B cell (primary cell): ENCODE measurements around the gene INPP1. TPM values are rescaled to one million over a fixed set of nuclear protein-coding genes. Genes with fewer than 3 reads are reported as not detected.

ENCODE experiments used
- ATAC-seq: fragments of 200-7000 bp; cut with Tn5 transposase; one replicate; pipeline ENCODE4 v1.10.0; 2021; ENCODE audit warnings: low read depth, mild to moderate bottlenecking, moderate number of reproducible peaks, moderate library complexity
- CTCF ChIA-PET: fragments of 350-600 bp; sonication (Branson Sonifier 250); formaldehyde crosslinking; loops from one replicate; lab custom pipeline; 2021; ENCODE audit warnings: antibody characterized with exemption, inconsistent platforms; lab: Charles Lee
- POLR2A ChIA-PET: fragments of 350-600 bp; sonication (Branson Sonifier 250); formaldehyde crosslinking; loops from one replicate; lab custom pipeline; 2021; ENCODE audit warnings: antibody characterized with exemption; lab: Charles Lee
- DNase-seq: peaks from one replicate; pipeline ENCODE4 v3.0.0; 2013
- H2AFZ ChIP-seq: 2 replicates; pipeline ENCODE4 v1.6.1; 2012; ENCODE audit warnings: mild to moderate bottlenecking, low read depth, low read length; ENCODE audit not compliant: insufficient read depth, poor library complexity, severe bottlenecking
- H3K27ac ChIP-seq, 2 donors: 1 replicate in 1 of 2; 2 replicates in 1 of 2; pipeline ENCODE4 v1.5.1; 2012 to 2013; ENCODE audit warnings: low read length in 2 of 2, mild to moderate bottlenecking in 2 of 2, moderate library complexity in 1 of 2
- H3K27me3 ChIP-seq, 4 experiments: fragments of 200-600 bp in 1 of 4; sonication (generic) in 1 of 4; replicated peaks in 1 of 4; 1 replicate in 2 of 4; 2 replicates in 2 of 4; pipeline versions ENCODE4 v1.6.1 to v1.7.0; 2013 to 2016; ENCODE audit warnings: low read length in 3 of 4, mild to moderate bottlenecking in 2 of 4, mixed read lengths in 1 of 4, moderate library complexity in 1 of 4; ENCODE audit not compliant: insufficient read depth in 4 of 4, control insufficient read depth in 3 of 4; ENCODE audit errors: control extremely low read depth in 1 of 4
- H3K36me3 ChIP-seq, 2 experiments: replicated peaks in 1 of 2; 1 replicate in 1 of 2; 2 replicates in 1 of 2; pipeline versions ENCODE4 v1.6.1 to v1.7.1; 2013; ENCODE audit warnings: low read length in 1 of 2; ENCODE audit not compliant: insufficient read depth in 2 of 2, control insufficient read depth in 1 of 2; ENCODE audit errors: control extremely low read depth in 1 of 2, extremely low read depth in 1 of 2
- H3K4me1 ChIP-seq, 2 donors: fragments of 200-600 bp in 1 of 2; sonication (generic) in 1 of 2; 1 replicate in 1 of 2; 2 replicates in 1 of 2; pipeline versions ENCODE4 v1.5.1 to v1.6.1; 2013 to 2017; ENCODE audit warnings: low read length in 2 of 2; ENCODE audit not compliant: control insufficient read depth in 2 of 2, insufficient read depth in 2 of 2
- H3K4me2 ChIP-seq: replicated peaks from 2 replicates; pipeline ENCODE3; 2012; ENCODE audit warnings: mild to moderate bottlenecking, low read depth, low read length; ENCODE audit not compliant: poor library complexity, severe bottlenecking
- H3K4me3 ChIP-seq, 5 experiments: fragments of 200-600 bp in 1 of 5; sonication (generic) in 1 of 5; 1 replicate in 3 of 5; 2 replicates in 2 of 5; pipeline versions ENCODE4 v1.5.1 to v1.7.0; 2011 to 2016; ENCODE audit warnings: low read length in 4 of 5, mild to moderate bottlenecking in 4 of 5, low read depth in 2 of 5, control low read depth in 1 of 5, moderate library complexity in 1 of 5; ENCODE audit not compliant: insufficient read depth in 1 of 5; ENCODE audit errors: control extremely low read depth in 1 of 5, extremely low read depth in 1 of 5
- H3K79me2 ChIP-seq: fragments of 200-600 bp; sonication (generic); one replicate; pipeline ENCODE4 v1.6.0; 2016; ENCODE audit warnings: low read length; ENCODE audit not compliant: control insufficient read depth, insufficient read depth
- H3K9ac ChIP-seq: fragments of 200-600 bp; sonication (generic); 2 replicates; pipeline ENCODE4 v1.6.1; 2017; ENCODE audit warnings: mild to moderate bottlenecking, low read length, moderate library complexity
- H3K9me3 ChIP-seq, 3 donors: one replicate each; pipeline versions ENCODE4 v1.6.1 to v1.7.1; 2013; ENCODE audit warnings: low read length in 2 of 3; ENCODE audit not compliant: control insufficient read depth in 2 of 3, insufficient read depth in 1 of 3; ENCODE audit errors: control extremely low read depth in 1 of 3
- H4K20me1 ChIP-seq: 2 replicates; pipeline ENCODE4 v1.6.0; 2012; ENCODE audit warnings: mild to moderate bottlenecking, low read length; ENCODE audit not compliant: insufficient read depth, control insufficient read depth, poor library complexity, severe bottlenecking
- H3K27ac Mint-ChIP-seq: one replicate; pipeline ENCODE4 v1.8.0; 2021; ENCODE audit warnings: mixed read lengths
- H3K27me3 Mint-ChIP-seq: one replicate; pipeline ENCODE4 v1.8.0; 2021; ENCODE audit warnings: mixed read lengths
- H3K4me1 Mint-ChIP-seq: one replicate; pipeline ENCODE4 v1.8.0; 2021; ENCODE audit warnings: mixed read lengths
- H3K4me3 Mint-ChIP-seq: one replicate; pipeline ENCODE4 v1.8.0; 2021; ENCODE audit warnings: mixed read lengths
- H3K9me3 Mint-ChIP-seq: one replicate; pipeline ENCODE4 v1.8.0; 2022; ENCODE audit warnings: mixed read lengths; ENCODE audit not compliant: insufficient read depth
- EZH2 ChIP-seq: IDR thresholded peaks from 2 replicates; pipeline ENCODE4 v1.6.1; 2012; ENCODE audit warnings: borderline replicate concordance, low read depth, mild to moderate bottlenecking, moderate library complexity, low read length; ENCODE audit not compliant: insufficient read depth, poor library complexity, severe bottlenecking
- WGBS: methylation state at CpG from one replicate; pipeline ENCODE4 v1.1.5; 2013; ENCODE audit warnings: missing lambda C conversion rate; ENCODE audit not compliant: insufficient coverage; 5-methylcytosine and 5-hydroxymethylcytosine counted together
- intact Hi-C: fragments of 100-400 bp; cut with micrococcal nuclease; formaldehyde crosslinking; loops from one replicate; pipeline ENCODE4 v1.10.0; 2022
- polyA plus RNA-seq: library from polyadenylated mRNA; depleted of rRNA; stranded (reverse); fragments of >200 nt; gene quantifications from 2 replicates; pipeline ENCODE4 v1.2.3, GENCODE V29; 2012
- total RNA-seq, 2 donors: library from RNA; stranded (reverse); fragments of 120-200 nt in 1 of 2; gene quantifications; 1 replicate in 1 of 2; 2 replicates in 1 of 2; pipeline versions ENCODE4 v1.2.3 to v1.2.4, GENCODE V29; 2013 to 2022
- TF ChIP-seq, protein P1 (sequence below): fragments of 200-600 bp; IDR thresholded peaks from one replicate; pipeline ENCODE4 v1.8.0; 2022; ENCODE audit warnings: antibody characterized with exemption, mild to moderate bottlenecking

The INPP1 gene
- total and polyA plus RNA-seq, 2 donors (not counting 1 experiment from before 2014, with no cell fraction given) = 3.1 to 3.7 TPM

DNA sequence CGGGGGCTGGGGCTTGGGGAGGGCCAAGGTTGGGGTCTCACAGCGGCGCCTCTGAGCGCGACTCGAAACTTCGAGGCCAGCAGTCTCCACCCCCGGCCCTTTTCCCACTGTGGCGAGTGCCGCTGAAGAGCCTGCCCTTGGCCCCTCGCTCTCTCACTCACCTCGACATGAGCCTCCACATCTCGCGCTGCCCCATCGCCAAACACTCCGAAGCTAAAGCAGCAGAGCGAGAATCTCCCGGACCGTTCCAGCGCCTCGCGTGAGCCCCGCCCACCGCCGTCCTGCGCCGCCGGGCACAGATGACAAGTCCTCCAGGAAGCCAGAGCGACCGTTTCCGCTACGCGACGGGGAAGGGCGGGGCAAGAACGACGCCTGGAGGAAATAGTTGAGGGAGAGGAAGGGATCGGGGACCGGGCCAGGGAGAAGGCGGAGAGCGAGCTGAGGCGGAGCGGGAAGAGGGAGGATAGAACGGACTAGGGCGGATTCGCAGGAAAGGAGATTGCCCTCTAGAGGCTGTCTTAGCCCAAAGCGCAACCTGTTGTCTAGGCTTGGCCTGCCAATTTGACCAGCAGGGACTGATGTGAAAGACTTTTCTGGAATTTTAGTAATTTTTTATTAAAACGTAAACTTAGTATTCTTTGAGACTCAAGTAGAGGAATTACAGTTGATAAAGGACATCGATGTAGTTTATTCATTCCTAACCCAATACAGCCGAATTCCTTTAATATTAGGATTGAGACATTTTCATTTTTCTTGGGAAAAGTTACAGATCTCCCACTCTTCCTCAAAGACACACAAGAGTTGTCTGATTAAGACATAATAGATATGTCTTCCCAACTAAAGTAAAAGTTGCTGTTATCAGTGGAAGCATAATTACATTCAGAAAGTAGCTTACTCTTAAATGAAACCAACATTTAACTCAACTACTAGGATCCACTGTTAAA, 23.6 kb upstream of the INPP1 start, which contains the start of gene HIBCH:
HIBCH (minus strand) TSS at position 272 of the 944 bp plus-strand sequence; CDS start at position 196, 76 bp downstream.
- Histone ChIP-seq H3K27me3 (no peaks in the 10 kb centered on the region), H3K4me2 (peak within 1 kb of the TSS; percentile 65), H2AFZ (peak within 1 kb of the TSS; percentile 84), H3K79me2 (peaks cover 43% of the 10 kb centered on the region), H4K20me1 (no peaks in the 10 kb centered on the region), H3K27ac (peak within 1 kb of the TSS; percentile 80 to 84), H3K9ac (peak within 1 kb of the TSS; percentile 68), H3K4me3 (peak within 1 kb of the TSS; percentile 73 to 87 (median 79)), H3K4me1 (peaks cover 20 to 26% of the 10 kb centered on the region in 2 donors), H3K36me3 (no peaks in the 10 kb centered on the region), H3K9me3 (no peaks in the 10 kb centered on the region)
- Mint-ChIP-seq H3K4me1 (peaks cover 42% of the 10 kb centered on the region), H3K4me3 (peak within 1 kb of the TSS; percentile 95), H3K27ac (peak within 1 kb of the TSS; percentile 95), H3K27me3 (peaks cover 8% of the 10 kb centered on the region), H3K9me3 (no peaks in the 10 kb centered on the region)
- TF ChIP-seq EZH2 = no peak
- TF ChIP-seq, protein P1, sequence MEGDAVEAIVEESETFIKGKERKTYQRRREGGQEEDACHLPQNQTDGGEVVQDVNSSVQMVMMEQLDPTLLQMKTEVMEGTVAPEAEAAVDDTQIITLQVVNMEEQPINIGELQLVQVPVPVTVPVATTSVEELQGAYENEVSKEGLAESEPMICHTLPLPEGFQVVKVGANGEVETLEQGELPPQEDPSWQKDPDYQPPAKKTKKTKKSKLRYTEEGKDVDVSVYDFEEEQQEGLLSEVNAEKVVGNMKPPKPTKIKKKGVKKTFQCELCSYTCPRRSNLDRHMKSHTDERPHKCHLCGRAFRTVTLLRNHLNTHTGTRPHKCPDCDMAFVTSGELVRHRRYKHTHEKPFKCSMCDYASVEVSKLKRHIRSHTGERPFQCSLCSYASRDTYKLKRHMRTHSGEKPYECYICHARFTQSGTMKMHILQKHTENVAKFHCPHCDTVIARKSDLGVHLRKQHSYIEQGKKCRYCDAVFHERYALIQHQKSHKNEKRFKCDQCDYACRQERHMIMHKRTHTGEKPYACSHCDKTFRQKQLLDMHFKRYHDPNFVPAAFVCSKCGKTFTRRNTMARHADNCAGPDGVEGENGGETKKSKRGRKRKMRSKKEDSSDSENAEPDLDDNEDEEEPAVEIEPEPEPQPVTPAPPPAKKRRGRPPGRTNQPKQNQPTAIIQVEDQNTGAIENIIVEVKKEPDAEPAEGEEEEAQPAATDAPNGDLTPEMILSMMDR = peak; percentile 77
- ChIA-PET POLR2A (interaction anchor here (0.6 to 1.0 kb wide), 4 partner anchors 215 to 607 kb away, joined by 3 to 7 read pairs (median 3); partner anchors contain the start of genes GLS and NEMP2), CTCF (interaction anchor here (0.9 to 2.3 kb wide), 10 partner anchors 10 to 660 kb away, joined by 3 to 7 read pairs (median 4); partner anchors contain the start of gene OSGEPL1)
- WGBS = under 1% methylated on average over 46 of the region's 50 CpGs
- DNase-seq (peak; percentile 85), ATAC-seq (peak; percentile 94)
- intact Hi-C loops = loop anchor here (1.0 to 10.0 kb wide), 7 partner anchors 23 to 659 kb away; partner anchors contain the start of genes ASNSD1, INPP1, NAB1 and NEMP2
